ENCODE data around the gene CD8B2.

DNA sequence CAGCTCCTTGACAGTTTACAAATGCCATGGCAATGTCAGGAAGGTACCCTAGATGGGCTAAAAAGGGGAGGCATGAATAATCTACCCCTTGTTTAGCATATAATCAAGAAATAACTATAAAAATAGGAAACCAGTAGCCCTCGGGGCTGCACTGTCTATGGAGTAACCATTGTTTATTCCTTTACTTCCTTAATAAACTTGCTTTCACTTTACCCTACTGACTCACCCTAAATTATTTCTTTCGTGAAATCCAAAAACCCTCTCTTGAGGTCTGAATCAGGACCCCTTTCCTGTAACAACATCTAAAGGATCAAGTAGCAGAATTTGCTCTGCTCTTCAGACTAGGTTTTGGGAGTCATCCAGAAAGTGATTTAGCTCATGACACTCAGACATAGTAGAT lies 43.7 kb downstream of the CD8B2 start:
- TF ChIP-seq, protein P1, sequence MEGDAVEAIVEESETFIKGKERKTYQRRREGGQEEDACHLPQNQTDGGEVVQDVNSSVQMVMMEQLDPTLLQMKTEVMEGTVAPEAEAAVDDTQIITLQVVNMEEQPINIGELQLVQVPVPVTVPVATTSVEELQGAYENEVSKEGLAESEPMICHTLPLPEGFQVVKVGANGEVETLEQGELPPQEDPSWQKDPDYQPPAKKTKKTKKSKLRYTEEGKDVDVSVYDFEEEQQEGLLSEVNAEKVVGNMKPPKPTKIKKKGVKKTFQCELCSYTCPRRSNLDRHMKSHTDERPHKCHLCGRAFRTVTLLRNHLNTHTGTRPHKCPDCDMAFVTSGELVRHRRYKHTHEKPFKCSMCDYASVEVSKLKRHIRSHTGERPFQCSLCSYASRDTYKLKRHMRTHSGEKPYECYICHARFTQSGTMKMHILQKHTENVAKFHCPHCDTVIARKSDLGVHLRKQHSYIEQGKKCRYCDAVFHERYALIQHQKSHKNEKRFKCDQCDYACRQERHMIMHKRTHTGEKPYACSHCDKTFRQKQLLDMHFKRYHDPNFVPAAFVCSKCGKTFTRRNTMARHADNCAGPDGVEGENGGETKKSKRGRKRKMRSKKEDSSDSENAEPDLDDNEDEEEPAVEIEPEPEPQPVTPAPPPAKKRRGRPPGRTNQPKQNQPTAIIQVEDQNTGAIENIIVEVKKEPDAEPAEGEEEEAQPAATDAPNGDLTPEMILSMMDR (conservative IDR thresholded peaks at IDR 0.05; ENCODE audit: low read length) = no peak
- TF ChIP-seq EZH2phosphoT487 (IDR thresholded peaks at IDR 0.05; ENCODE audit: borderline replicate concordance, low read depth, low read length) = no peak
